ENCODE measurements around the gene RNASE4.
"Not testable (repeated sequence)": the region's sequence is repeated elsewhere in the genome, so short reads cannot be mapped to it uniquely, and the experiment has no call there.

Gene RNASE4

GRCh38 chr14:20699931-20700330 lies 15.6 kb downstream of the RNASE4 start:
- no peak for FAIRE-seq
- no peak for DNase-seq (ENCODE audit: insufficient read length, low spot score)
- TF ChIP-seq CTCF (IDR thresholded peaks at IDR 0.05; ENCODE audit: insufficient read depth, missing control alignments), result no peak

GRCh38 chr14:20700965-20701364 lies 16.6 kb downstream of the RNASE4 start:
- FAIRE-seq; DNase-seq (ENCODE audit: insufficient read length, low spot score): not testable (repeated sequence)

DNA sequence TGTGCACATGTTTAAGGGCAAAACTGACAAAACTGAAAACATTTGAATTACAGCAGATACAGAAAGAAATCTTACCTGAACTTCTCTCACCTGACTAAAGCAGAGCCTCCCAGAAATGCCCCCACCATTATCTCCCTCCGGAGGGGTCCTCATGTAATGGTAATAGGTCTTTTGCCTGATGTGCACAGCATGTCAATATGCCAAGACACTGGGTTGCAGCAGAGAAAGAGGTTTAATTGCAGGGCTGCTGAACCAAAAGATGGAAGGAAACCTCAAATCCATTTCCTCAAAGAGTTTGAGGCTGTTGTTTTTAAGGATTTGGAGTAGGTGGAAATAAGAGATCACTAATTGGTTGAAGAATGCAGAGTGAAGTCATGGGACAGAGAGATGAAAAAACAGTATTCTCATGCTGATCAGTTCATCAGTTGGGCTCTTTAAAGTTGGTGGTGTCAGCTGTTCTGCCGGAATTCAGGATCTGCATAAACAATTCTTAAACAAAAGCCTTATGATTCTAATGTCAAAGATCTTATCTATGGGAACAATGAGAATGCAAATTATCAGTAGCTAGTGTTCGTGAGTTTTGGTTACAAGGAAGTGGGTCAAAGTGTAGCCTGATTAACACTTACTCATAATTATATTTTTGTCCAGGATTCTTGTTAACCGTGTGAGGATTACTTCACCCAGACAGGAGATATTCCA lies 22.4 kb downstream of the RNASE4 start:
- FAIRE-seq, result no peak
- no peak for DNase-seq (ENCODE audit: insufficient read length, low spot score)

GRCh38 chr14:20707622-20708021 lies 23.3 kb downstream of the RNASE4 start:
- no peak for TF ChIP-seq CTCF (IDR thresholded peaks at IDR 0.05; ENCODE audit: insufficient read depth, missing control alignments)
- DNase-seq (ENCODE audit: insufficient read length, low spot score) (no peak), FAIRE-seq (no peak)

More for the DNA sequence above, 22.4 kb downstream of the RNASE4 start:
- no peak for TF ChIP-seq CTCF (IDR thresholded peaks at IDR 0.05; ENCODE audit: insufficient read depth, missing control alignments)

GRCh38 chr14:20711261-20711660 lies 26.9 kb downstream of the RNASE4 start:
- DNase-seq (ENCODE audit: insufficient read length, low spot score) (no peak), FAIRE-seq (no peak)
- no peak for TF ChIP-seq CTCF (IDR thresholded peaks at IDR 0.05; ENCODE audit: insufficient read depth, missing control alignments)

DNA sequence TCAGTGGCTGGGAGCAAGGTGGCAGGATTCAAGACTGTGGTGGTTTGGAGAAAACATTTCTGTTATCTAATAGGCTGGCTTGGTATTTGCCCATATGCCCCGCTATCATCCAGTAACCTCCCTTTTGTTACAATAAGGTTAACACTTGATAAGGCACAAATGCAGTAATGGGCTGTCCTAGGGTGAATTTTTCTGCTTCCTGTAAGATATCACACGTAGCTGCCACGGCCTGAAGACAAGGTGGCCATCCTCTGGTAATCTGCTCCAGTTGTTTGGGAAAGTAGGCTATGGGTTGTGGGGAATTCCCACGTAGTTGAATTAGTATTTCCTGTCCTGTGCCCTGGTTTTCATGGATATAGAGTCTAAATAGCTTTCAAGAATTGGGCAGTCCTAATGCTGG lies 27.3 kb downstream of the RNASE4 start:
- FAIRE-seq (no peak), DNase-seq (ENCODE audit: insufficient read length, low spot score) (no peak)
- TF ChIP-seq CTCF (IDR thresholded peaks at IDR 0.05; ENCODE audit: insufficient read depth, missing control alignments), result no peak

DNA sequence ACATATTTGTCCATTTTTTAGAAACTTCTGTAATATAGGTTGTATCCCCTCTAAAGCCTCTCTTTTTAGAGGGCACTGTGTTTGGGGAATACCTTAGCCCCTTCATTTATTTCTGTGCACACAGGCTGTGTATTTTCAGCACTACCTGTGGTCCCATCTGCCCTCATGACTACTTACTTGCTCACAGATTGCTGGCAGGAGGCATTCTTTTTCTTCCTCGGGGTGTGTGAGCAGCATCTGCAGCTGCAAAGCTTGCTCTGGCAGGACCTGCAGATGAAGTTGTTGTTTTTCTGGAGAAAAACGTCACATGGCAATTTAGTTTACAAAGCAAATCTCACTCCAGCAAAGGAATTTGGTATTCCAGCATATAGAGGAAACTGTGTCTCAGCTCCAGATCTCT lies 28.5 kb downstream of the RNASE4 start:
- DNase-seq (ENCODE audit: insufficient read length, low spot score) (no peak), FAIRE-seq (no peak)

More for the DNA sequence above, 28.5 kb downstream of the RNASE4 start:
- no peak for TF ChIP-seq CTCF (IDR thresholded peaks at IDR 0.05; ENCODE audit: insufficient read depth, missing control alignments)
